HEK293T (cell line): ENCODE measurements around the gene TRIM74.
"Not testable (repeated sequence)": the region's sequence is repeated elsewhere in the genome, so short reads cannot be mapped to it uniquely, and the experiment has no call there.

Experiments
- FOXK2 ChIP-seq: fragments of 450-650 bp; IDR thresholded peaks from 2 replicates; pipeline ENCODE4 v1.6.1; 2016; ENCODE audit warnings: mild to moderate bottlenecking
- FOXM1 ChIP-seq: fragments of 450-650 bp; IDR thresholded peaks from 2 replicates; pipeline ENCODE4 v1.6.1; 2017; ENCODE audit warnings: mild to moderate bottlenecking, borderline replicate concordance
- LEF1 ChIP-seq: fragments of 450-650 bp; IDR thresholded peaks from 2 replicates; pipeline ENCODE4 v1.6.1; 2017; ENCODE audit warnings: mild to moderate bottlenecking, borderline replicate concordance
- SP1 ChIP-seq: fragments of 450-650 bp; IDR thresholded peaks from 2 replicates; pipeline ENCODE4 v1.6.1; 2017

DNA sequence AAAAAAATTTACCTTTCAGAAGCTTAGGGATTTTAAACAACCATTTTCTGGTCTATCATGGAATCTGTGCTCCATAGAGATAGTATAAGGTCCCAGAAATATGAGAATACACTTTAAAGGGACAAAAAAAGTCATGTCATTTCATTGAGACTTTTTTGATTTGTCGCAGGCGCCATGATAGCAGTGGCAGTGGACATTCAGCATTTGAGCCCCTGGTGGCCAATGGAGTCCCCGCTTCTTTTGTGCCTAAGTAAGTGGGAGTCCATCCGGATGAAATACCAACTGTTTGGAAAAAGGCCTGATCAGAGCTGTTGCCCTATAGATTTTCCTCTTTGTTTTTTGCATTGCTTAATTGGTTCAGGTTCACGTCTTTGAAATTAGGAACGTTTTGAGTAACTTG lies 41.0 kb downstream of the TRIM74 start:
- not testable (repeated sequence) for TF ChIP-seq FOXK2, LEF1, SP1, FOXM1
